ENCODE results near the gene FBXW10B.
"Not testable (repeated sequence)": the region's sequence is repeated elsewhere in the genome, so short reads cannot be mapped to it uniquely, and the experiment has no call there.

DNA sequence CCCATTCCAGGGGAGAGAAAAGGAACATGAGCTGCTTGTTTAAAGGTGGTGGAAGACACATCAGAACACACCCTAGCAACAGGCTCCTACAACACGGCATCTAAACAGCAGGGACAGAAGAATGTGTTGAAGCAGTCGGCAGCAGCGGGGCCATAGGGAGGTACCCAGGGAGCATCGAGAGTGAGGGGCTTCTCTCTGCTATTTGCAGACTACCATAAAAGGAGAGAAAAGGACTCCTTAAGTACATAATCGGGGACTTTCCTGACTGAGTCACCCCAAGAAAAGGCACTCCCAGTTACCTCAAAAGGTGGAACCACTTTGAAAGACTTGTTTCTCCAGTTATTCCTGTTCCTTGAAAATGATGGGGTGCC, 26.4 kb upstream of the FBXW10B start:
- not testable (repeated sequence) for TF ChIP-seq EZH2 (IDR thresholded peaks at IDR 0.05; ENCODE audit: borderline replicate concordance, low read length)
- TF ChIP-seq, protein P1, sequence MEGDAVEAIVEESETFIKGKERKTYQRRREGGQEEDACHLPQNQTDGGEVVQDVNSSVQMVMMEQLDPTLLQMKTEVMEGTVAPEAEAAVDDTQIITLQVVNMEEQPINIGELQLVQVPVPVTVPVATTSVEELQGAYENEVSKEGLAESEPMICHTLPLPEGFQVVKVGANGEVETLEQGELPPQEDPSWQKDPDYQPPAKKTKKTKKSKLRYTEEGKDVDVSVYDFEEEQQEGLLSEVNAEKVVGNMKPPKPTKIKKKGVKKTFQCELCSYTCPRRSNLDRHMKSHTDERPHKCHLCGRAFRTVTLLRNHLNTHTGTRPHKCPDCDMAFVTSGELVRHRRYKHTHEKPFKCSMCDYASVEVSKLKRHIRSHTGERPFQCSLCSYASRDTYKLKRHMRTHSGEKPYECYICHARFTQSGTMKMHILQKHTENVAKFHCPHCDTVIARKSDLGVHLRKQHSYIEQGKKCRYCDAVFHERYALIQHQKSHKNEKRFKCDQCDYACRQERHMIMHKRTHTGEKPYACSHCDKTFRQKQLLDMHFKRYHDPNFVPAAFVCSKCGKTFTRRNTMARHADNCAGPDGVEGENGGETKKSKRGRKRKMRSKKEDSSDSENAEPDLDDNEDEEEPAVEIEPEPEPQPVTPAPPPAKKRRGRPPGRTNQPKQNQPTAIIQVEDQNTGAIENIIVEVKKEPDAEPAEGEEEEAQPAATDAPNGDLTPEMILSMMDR (IDR thresholded peaks at IDR 0.05; ENCODE audit: low read length) = not testable (repeated sequence)

All from OCI-LY1 (cell line).